Measurements from ENCODE around the gene NADK2. TPM values are rescaled to one million over a fixed set of nuclear protein-coding genes. Genes with fewer than 3 reads are reported as not detected.

The NADK2 gene
- total and polyA plus RNA-seq, 4 donors = 73.6 to 178 (median 88.0) TPM

GRCh38 chr5:36242534-36243485, 1.1 kb upstream of the NADK2 start:
- H3K36me3 ChIP-seq (ENCODE audit: control insufficient read depth in 4 of 4, insufficient read depth in 3 of 4, low read depth in 1 of 4, low read length in 3 of 4) = no peaks in the 10 kb centered on the region
- peak overlapping the region; percentile 47 to 55 for H3K9ac ChIP-seq (ENCODE audit: low read depth in 1 of 2, low read length in 2 of 2)
- peak overlapping the region; percentile 98 to 99 for H3K27ac ChIP-seq (ENCODE audit: low read depth in 1 of 2, low read length in 2 of 2)
- peak overlapping the region; percentile 29 to 70 (median 59) for H3K4me3 ChIP-seq (ENCODE audit: low read depth in 1 of 3, low read length in 3 of 3)
- no peaks in the 10 kb centered on the region for H3K27me3 ChIP-seq (ENCODE audit: control insufficient read depth in 4 of 4, insufficient read depth in 4 of 4, low read length in 3 of 4)
- 25% methylated on average over 24 of the region's 24 CpGs for WGBS
- no peaks in the 10 kb centered on the region for H3K9me3 ChIP-seq (ENCODE audit: control insufficient read depth in 4 of 4, low read length in 3 of 4)
- H3K4me1 ChIP-seq (ENCODE audit: control insufficient read depth in 4 of 4, insufficient read depth in 4 of 4, low read length in 3 of 4) = peaks cover under 1 to 28% (median 16%) of the 10 kb centered on the region in 4 donors
- TF ChIP-seq FOXA2 (IDR thresholded peaks at IDR 0.05) (peak; percentile 10), SP1 (IDR thresholded peaks at IDR 0.05) (no peak), RXRA (IDR thresholded peaks at IDR 0.05) (peak in 1 of 2 donors; percentile 69), HNF4G (IDR thresholded peaks at IDR 0.05) (peak; percentile 74), YY1 (IDR thresholded peaks at IDR 0.05) (no peak), NR2F2 (IDR thresholded peaks at IDR 0.05) (no peak), RAD21 (IDR thresholded peaks at IDR 0.05) (no peak), GABPA (IDR thresholded peaks at IDR 0.05 in 1 of 2, conservative IDR thresholded peaks at IDR 0.05 in 1 of 2) (no peak), HNF4A (conservative IDR thresholded peaks at IDR 0.05) (peak; percentile 78 to 91), EGR1 (IDR thresholded peaks at IDR 0.05; ENCODE audit: low read depth in 2 of 2) (peak in 1 of 2 donors; percentile 3), FOXA1 (IDR thresholded peaks at IDR 0.05) (no peak), JUND (IDR thresholded peaks at IDR 0.05) (peak; percentile 39 to 47), TAF1 (conservative IDR thresholded peaks at IDR 0.05) (peak; percentile 28), ZBTB33 (IDR thresholded peaks at IDR 0.05) (no peak)
- TF ChIP-seq, protein P1, sequence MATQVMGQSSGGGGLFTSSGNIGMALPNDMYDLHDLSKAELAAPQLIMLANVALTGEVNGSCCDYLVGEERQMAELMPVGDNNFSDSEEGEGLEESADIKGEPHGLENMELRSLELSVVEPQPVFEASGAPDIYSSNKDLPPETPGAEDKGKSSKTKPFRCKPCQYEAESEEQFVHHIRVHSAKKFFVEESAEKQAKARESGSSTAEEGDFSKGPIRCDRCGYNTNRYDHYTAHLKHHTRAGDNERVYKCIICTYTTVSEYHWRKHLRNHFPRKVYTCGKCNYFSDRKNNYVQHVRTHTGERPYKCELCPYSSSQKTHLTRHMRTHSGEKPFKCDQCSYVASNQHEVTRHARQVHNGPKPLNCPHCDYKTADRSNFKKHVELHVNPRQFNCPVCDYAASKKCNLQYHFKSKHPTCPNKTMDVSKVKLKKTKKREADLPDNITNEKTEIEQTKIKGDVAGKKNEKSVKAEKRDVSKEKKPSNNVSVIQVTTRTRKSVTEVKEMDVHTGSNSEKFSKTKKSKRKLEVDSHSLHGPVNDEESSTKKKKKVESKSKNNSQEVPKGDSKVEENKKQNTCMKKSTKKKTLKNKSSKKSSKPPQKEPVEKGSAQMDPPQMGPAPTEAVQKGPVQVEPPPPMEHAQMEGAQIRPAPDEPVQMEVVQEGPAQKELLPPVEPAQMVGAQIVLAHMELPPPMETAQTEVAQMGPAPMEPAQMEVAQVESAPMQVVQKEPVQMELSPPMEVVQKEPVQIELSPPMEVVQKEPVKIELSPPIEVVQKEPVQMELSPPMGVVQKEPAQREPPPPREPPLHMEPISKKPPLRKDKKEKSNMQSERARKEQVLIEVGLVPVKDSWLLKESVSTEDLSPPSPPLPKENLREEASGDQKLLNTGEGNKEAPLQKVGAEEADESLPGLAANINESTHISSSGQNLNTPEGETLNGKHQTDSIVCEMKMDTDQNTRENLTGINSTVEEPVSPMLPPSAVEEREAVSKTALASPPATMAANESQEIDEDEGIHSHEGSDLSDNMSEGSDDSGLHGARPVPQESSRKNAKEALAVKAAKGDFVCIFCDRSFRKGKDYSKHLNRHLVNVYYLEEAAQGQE (IDR thresholded peaks at IDR 0.05) = no peak
- TF ChIP-seq, protein P2, sequence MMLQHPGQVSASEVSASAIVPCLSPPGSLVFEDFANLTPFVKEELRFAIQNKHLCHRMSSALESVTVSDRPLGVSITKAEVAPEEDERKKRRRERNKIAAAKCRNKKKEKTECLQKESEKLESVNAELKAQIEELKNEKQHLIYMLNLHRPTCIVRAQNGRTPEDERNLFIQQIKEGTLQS (IDR thresholded peaks at IDR 0.05) = peak; percentile 63
- TF ChIP-seq, protein P3, sequence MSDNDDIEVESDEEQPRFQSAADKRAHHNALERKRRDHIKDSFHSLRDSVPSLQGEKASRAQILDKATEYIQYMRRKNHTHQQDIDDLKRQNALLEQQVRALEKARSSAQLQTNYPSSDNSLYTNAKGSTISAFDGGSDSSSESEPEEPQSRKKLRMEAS (IDR thresholded peaks at IDR 0.05) = no peak
- TF ChIP-seq, protein P4, sequence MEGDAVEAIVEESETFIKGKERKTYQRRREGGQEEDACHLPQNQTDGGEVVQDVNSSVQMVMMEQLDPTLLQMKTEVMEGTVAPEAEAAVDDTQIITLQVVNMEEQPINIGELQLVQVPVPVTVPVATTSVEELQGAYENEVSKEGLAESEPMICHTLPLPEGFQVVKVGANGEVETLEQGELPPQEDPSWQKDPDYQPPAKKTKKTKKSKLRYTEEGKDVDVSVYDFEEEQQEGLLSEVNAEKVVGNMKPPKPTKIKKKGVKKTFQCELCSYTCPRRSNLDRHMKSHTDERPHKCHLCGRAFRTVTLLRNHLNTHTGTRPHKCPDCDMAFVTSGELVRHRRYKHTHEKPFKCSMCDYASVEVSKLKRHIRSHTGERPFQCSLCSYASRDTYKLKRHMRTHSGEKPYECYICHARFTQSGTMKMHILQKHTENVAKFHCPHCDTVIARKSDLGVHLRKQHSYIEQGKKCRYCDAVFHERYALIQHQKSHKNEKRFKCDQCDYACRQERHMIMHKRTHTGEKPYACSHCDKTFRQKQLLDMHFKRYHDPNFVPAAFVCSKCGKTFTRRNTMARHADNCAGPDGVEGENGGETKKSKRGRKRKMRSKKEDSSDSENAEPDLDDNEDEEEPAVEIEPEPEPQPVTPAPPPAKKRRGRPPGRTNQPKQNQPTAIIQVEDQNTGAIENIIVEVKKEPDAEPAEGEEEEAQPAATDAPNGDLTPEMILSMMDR (IDR thresholded peaks at IDR 0.05; ENCODE audit: low read depth, low read length, missing input control) = no peak
- DNase-seq (ENCODE audit: low spot score) = peak; percentile 43
